ENCODE measurements around the gene PRDM16. TPM values are rescaled to one million over a fixed set of nuclear protein-coding genes. Genes with fewer than 3 reads are reported as not detected.

Gene PRDM16
- total RNA-seq, 1 donor from 2014 or later: 84.2 TPM

GRCh38 chr1:3404801-3405200 lies 335.8 kb downstream of the PRDM16 start:
- TF ChIP-seq CTCF (IDR thresholded peaks at IDR 0.05): no peak
- peaks cover 50 to 54% of the 10 kb centered on the region in 2 donors for H3K36me3 ChIP-seq
- DNase-seq (ENCODE audit: low spot score in 2 of 2): no peak
- H3K27me3 ChIP-seq: no peaks in the 10 kb centered on the region
- intact Hi-C loops (cut with DNase I): loop anchor here (5.0 kb wide), 1 partner anchor 112 kb away; no protein-coding TSS in a partner anchor
- H3K9me3 ChIP-seq: no peaks in the 10 kb centered on the region
- no peak overlapping the region for H3K27ac ChIP-seq
- no peak overlapping the region for H3K4me3 ChIP-seq
- peaks cover 22 to 31% of the 10 kb centered on the region in 2 donors for H3K4me1 ChIP-seq

- TF ChIP-seq CTCF (IDR thresholded peaks at IDR 0.05): no peak
- Histone ChIP-seq H3K27me3 (no peaks in the 10 kb centered on the region), H3K27ac (no peak overlapping the region), H3K4me3 (no peak overlapping the region), H3K36me3 (peaks cover 50 to 57% of the 10 kb centered on the region in 2 donors), H3K4me1 (peaks cover 18 to 27% of the 10 kb centered on the region in 2 donors), H3K9me3 (no peaks in the 10 kb centered on the region)
- intact Hi-C loops (cut with DNase I): loop anchor here (5.0 kb wide), 1 partner anchor 113 kb away; no protein-coding TSS in a partner anchor
- no peak for DNase-seq (ENCODE audit: low spot score in 2 of 2)
Observed at GRCh38 chr1:3405491-3405890, 336.5 kb downstream of the PRDM16 start.

- TF ChIP-seq CTCF (IDR thresholded peaks at IDR 0.05): no peak
- H3K4me3 ChIP-seq: no peak overlapping the region
- peaks cover 50 to 58% of the 10 kb centered on the region in 2 donors for H3K36me3 ChIP-seq
- no peak overlapping the region for H3K27ac ChIP-seq
- no peaks in the 10 kb centered on the region for H3K27me3 ChIP-seq
- no peak for DNase-seq (ENCODE audit: low spot score in 2 of 2)
- H3K4me1 ChIP-seq: peaks cover 12 to 21% of the 10 kb centered on the region in 2 donors
- intact Hi-C loops (cut with DNase I): loop anchor here (5.0 kb wide), 1 partner anchor 114 kb away; no protein-coding TSS in a partner anchor
- no peaks in the 10 kb centered on the region for H3K9me3 ChIP-seq
Observed at GRCh38 chr1:3405974-3406867, 337.2 kb downstream of the PRDM16 start.

- no peak for DNase-seq (ENCODE audit: low spot score in 2 of 2)
- no peak overlapping the region for H3K4me3 ChIP-seq
- H3K9me3 ChIP-seq: no peaks in the 10 kb centered on the region
- no peak for TF ChIP-seq CTCF (IDR thresholded peaks at IDR 0.05)
- H3K4me1 ChIP-seq: peaks cover 12 to 19% of the 10 kb centered on the region in 2 donors
- H3K36me3 ChIP-seq: peaks cover 50 to 66% of the 10 kb centered on the region in 2 donors
- no peak overlapping the region for H3K27ac ChIP-seq
- intact Hi-C loops (cut with DNase I): loop anchor here (5.0 kb wide), 1 partner anchor 115 kb away; no protein-coding TSS in a partner anchor
- no peaks in the 10 kb centered on the region for H3K27me3 ChIP-seq
Observed at GRCh38 chr1:3407021-3407420, 338.0 kb downstream of the PRDM16 start.

- peaks cover 0 to 3% of the 10 kb centered on the region in 2 donors for H3K4me1 ChIP-seq
- peaks cover 47 to 69% of the 10 kb centered on the region in 2 donors for H3K36me3 ChIP-seq
- H3K9me3 ChIP-seq: no peaks in the 10 kb centered on the region
- no peak overlapping the region for H3K27ac ChIP-seq
- intact Hi-C loops (cut with DNase I): loop anchor here (5.0 kb wide), 1 partner anchor 117 kb away; no protein-coding TSS in a partner anchor
- H3K4me3 ChIP-seq: no peak overlapping the region
- no peaks in the 10 kb centered on the region for H3K27me3 ChIP-seq
- TF ChIP-seq CTCF (IDR thresholded peaks at IDR 0.05): no peak
- DNase-seq (ENCODE audit: low spot score in 2 of 2): no peak
Observed at GRCh38 chr1:3408751-3409266, 339.8 kb downstream of the PRDM16 start.

All from ascending aorta (tissue), 2 donors.